ENCODE measurements around the gene SLC35F6.

Gene SLC35F6

GRCh38 chr2:26822877-26823276 lies 58.8 kb downstream of the SLC35F6 start:
- no peak for DNase-seq (ENCODE audit: low read depth)
